Activated CD8-positive, alpha-beta memory T cell treated with anti-CD3 and anti-CD28 coated beads, Interleukin-2, amount 50 U/mL, for 48 hours (primary cell): ENCODE data around the gene ST3GAL2.
"Not testable (repeated sequence)": the region's sequence is repeated elsewhere in the genome, so short reads cannot be mapped to it uniquely, and the experiment has no call there.

Experiments used
- DNase-seq: peaks from one replicate; pipeline ENCODE4 v3.0.0-alpha.2; 2020

The ST3GAL2 gene

DNA sequence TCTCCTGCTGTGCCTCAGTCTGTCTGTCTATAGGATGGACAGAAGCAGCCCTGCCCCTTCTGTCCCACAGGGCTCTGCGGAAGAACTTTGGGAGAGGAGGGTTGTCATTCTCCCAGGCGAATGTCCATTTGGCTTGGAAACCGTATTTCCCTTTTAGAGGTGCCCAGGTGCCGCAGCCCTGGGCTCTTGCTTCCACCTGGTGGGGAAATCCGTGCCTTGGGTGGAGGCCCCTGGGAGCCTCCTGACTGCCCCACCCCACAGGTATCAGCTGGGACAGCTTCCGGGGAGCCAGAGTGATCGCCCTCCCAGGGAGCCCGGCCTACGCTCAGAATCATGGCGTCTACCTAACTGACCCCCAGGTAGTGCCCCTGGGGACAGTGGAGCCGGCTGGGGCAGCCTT, 28.2 kb upstream of the ST3GAL2 start:
- no peak for DNase-seq

DNA sequence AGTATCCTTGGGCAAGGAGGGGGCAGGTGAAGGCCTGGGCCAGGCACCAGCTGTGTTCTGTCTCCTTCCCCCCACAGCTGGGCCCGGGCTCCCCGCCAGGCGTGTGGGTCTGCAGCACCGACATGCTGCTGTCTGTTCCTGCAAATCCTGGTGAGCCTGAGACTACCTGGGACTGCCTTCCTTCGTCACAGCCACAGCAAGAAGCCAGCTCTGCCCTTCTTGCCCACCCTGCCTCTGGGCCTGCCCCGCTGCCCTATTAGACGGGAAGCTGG, 27.8 kb upstream of the ST3GAL2 start:
- no peak for DNase-seq

DNA sequence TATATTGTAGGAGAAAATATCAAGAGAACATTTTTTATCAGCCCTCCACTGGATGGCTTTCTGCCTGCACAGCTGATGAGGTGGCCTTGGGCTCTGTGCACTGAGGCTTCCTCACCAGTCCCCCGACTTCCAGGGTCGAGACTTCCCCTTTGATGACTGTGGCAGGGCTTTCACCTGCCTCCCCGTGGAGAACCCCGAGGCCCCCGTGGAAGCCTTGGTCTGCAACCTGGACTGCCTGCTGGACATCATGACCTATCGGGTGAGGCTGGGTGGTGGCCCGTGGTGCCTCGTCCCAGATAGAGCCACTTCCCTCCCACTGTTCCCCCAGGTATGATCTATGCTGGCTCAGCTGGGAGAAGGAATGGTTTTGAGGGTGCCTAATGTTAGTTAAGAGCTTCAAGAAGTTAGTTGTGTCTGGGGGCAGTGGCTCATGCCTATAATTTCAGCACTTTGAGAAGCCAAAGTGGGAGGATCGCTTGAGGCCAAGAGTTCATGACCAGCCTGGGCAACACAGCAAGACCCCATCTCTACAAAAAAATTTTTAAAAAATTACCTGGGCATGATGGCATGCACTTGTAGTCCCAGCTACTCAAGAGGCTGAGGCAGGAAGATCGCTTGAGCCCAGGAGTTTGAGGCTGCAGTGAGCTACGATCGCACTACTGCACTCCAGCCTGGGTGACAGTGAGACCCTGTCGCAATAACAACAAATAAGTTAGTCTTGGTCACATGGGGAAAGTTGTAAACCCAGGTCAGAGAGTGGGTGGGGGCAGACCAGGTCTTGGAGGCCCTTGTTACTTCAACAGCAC, 27.3 kb upstream of the ST3GAL2 start:
- no peak for DNase-seq

DNA sequence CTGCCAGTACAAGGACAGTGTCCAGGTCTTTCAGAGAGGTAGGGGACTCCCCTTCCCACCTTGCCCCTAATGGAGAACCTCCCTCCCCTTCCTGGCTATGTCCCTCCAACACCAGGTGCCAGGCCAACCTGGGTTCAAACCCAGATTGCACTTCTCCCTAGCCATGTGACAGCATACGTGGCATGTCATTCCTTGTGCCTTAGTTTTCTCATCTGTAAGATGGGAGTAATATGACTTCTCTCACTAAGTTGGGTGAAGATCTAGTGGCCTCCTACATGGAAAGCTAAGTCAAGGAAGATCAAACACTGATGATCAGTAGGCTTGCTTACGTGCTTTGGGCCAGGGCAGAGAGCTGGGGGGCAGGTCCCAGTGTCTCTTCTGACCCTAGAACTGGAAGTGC, 24.3 kb upstream of the ST3GAL2 start:
- no peak for DNase-seq

DNA sequence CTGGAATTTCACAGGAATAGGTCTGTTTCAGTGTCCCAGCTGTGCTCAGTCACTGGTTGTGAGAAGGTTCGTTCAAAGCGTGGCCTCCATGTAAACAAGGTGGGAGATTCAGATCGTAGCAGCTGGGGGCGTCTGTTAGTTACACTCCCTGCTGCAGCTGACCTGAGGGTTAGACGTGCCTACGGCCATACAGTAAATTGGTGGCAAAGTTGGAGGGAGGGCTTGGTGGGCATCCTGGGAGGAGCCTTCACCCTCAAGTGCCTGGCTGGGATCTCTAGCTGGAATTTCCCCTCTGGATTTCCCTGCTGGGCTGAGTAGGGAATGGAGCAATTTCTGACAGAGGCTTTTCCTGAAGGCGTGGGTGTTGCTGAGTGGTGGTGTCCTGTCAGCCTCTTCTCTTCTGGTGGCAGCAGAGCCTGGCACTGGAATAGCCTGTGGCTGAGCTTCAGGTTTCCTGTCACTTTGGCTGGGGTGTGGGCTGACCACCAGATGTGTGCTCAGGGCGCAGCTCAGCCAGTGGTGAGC, 21.9 kb upstream of the ST3GAL2 start:
- no peak for DNase-seq

DNA sequence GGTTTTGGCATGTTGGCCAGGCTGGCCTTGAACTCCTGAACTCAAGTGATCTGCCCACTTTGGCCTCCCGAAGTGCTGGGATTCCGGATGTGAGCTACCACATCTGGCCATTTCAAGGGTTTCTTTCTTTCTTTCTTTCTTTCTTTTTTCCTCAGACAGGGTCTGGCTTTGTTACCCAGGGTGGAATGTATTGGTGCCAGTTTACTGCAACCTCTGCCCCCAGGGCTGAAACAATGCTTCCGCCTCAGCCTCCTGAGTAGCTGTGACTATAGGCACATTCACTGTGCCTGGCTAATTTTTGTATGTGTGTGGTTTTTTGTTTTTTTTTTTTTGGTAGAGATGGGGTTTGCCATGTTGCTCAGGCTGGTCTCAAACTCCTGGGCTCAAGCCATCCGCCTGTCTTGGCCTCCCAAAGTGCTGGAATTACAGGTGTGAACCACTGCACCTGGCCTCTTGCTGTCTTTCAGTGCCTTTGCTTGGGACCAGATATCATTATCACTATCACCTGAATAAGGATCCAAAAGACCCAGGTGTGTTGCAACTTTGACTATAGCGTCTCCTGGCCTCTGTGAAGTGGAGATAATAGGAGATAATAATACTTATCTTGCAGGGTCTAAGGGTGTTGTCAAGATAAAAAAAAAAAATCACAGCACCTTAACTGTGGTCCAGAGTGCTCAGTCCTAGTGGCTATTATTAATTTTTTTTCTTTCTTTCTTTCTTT, 18.7 kb upstream of the ST3GAL2 start:
- DNase-seq: no peak

DNA sequence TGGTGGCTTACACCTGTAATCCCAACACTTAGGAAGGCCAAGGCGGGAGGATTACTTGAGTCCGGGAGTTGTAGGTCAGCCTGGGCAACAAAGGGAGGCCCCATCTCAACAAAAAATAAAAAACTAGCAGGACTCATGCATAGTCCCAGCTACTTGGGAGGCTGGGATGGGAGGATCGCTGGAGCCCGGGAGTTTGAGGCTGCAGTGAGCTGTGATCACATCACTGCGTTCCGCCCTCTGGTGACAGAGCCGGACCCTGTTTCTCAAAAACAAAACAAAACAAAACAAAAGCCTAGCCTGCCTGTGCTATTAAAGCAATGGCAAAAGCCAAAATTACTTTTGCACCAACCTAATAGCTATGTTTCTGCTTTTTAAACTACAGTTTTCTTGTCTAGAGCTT, 17.0 kb upstream of the ST3GAL2 start:
- no peak for DNase-seq

DNA sequence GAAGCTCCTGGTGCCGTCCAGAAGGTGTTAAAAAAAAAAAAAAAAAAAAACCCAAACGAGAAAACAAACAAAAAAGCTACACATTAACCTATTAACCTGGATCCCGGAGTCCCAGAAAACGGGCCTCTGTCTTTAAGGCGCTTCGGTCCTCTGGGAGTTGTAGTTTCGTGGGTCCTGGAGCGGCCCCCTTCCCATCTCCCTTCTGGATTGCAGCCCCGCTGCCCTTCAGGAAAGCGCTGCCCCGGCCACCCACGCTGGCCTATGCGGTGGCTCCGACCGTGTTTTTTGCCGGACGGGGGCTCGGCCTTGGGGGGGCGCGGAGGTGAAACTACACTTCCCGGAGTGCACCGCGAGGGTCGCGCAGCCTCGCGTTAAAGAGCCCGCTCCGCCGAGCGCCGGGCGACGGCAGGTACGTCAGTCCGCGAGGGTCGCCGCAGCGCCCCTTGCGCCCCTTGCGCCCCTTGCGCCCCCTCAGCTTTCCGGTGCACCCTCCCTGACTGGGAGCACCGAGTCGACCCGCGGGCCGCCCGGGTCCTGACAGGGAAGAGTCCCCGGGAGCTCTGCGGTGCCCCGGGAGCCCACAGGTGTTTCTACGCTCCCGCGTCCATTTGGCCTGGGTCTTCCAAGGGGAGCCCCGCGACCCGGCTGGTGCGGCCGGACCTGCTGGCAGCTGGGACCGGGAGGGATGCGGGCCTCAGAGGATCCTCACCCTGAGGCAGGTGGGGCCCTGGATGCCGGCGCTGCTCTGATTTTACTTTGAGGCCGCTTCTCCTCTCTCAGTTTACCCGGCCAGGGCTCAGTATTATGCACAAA, 15.5 kb upstream of the ST3GAL2 start, which contains the start of gene FCSK:
TSS of gene FCSK (plus strand) at position 374 of the 813 bp plus-strand sequence. CDS start 8,596 bp downstream, outside the sequence.
- DNase-seq: peak; percentile 89

DNA sequence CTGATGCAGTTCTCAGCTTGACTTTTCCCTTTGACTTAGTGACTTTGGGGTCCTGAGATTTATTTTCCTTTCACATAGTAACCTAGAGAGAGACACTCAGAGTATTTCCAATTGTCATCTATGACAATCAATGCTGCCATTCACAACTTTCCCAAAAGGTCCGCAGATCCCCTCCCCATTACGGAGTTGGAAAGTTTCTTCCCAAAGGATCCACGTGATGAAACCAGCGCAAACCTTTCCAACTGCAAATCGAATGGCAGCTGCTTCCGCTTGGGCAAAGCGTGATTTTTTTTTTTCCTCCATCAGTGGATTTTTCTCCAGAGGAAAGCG, 15.0 kb upstream of the ST3GAL2 start:
- no peak for DNase-seq

DNA sequence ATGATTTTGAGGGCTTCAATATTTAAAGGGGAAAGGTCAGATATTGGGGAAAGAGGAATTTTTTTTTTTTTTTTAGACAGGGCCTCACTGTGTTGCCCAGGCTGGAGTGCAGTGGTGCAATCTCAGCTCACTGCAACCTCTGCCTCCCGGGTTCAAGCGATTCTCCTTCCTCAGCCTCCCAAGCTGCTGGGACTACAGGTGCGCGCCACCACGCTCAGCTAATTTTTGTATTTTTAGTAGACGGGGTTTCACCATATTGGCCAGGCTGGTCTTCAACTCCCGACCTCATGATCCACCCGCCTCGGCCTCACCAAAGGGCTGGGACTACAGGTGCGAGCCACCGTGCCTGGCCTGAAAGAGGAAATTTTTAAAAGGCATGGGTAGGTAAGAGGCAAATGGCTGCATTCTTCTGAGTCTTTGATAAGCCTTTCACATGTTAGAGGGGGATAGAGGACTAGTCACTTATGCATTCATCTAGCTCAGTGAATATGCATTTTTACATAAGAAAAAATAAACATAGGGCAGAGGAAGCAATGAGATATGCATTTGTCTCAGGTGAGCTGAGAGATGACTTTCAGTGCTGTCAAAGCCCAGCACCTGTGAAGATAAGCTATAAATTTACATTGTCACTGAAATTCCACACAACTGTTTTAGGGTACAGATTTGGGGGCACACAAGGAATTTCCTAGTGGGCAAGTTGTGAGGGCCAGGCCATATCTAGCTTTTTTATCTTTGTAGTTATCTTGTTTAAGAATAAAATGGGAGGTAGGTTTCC, 14.4 kb upstream of the ST3GAL2 start:
- no peak for DNase-seq

DNA sequence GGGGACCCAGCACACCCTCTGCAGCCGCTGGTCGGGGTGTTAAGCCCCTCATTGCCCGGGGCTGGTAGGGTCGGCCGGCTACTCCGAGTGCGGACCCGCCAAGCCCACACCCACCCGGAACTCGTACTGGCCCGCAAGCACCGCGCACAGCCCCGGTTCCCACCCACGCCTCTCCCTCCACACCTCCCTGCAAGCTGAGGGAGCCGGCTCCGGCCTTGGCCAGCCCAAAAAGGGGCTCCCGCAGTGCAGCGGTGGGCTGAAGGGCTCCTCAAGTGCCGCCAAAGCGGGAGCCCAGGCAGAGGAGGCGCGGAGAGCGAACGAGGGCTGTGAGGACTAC, 12.1 kb upstream of the ST3GAL2 start:
- not testable (repeated sequence) for DNase-seq

DNA sequence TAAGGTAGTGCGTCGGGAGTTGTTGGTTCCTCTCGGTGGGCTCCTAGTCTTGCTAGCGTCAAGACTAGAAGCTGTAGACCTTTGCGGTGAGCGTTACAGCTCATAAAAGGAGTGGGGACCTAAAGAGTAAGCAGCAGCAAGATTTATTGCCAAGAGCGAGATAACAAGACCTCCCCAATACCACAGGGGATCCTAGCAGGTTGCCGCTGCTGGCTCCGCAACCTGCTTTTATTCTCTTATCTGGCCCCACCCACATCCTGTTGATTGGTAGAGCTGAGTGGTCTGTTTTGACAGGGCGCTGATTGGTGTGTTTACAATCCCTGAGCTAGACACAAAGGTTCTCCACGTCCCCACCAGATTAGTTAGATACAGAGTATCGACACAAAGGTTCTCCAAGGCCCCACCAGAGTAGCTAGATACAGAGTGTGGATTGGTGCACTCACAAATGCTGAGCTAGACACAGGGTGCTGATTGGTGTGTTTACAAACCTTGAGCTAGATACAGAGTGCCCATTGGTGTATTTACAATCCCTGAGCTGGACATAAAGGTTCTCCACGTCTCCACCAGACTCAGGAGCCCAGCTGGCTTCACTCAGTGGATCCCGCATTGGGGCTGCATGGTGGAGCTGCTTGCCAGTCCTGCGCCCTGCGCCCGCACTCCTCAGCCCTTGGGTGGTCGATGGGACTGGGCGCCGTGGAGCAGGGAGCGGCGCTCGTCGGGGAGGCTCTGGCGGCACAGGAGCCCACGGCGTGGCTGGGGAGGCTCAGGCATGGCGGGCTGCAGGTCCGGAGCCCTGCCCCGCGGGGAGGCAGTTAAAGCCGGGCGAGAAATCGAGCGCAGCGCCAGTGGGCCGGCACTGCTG, 11.5 kb upstream of the ST3GAL2 start:
- DNase-seq: not testable (repeated sequence)

DNA sequence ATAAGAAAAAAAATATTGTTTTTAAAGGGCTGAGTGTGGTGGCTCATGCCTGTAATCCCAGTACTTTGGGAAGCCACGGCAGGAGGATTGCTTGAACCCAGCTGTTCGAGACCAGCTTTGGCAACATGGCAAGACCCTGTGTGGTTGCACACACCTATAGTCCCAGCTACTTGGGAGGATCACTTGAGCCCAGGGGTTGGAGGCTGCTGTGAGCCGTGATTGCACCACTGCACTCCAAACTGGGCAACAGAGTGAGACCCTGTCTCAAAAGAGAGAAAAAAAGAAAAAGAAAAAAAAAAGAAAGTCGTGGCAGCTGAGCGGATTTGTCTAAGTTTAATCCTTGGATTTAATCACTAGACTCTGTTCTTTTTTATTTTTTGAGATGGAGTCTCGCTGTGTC, 9.2 kb upstream of the ST3GAL2 start:
- no peak for DNase-seq

DNA sequence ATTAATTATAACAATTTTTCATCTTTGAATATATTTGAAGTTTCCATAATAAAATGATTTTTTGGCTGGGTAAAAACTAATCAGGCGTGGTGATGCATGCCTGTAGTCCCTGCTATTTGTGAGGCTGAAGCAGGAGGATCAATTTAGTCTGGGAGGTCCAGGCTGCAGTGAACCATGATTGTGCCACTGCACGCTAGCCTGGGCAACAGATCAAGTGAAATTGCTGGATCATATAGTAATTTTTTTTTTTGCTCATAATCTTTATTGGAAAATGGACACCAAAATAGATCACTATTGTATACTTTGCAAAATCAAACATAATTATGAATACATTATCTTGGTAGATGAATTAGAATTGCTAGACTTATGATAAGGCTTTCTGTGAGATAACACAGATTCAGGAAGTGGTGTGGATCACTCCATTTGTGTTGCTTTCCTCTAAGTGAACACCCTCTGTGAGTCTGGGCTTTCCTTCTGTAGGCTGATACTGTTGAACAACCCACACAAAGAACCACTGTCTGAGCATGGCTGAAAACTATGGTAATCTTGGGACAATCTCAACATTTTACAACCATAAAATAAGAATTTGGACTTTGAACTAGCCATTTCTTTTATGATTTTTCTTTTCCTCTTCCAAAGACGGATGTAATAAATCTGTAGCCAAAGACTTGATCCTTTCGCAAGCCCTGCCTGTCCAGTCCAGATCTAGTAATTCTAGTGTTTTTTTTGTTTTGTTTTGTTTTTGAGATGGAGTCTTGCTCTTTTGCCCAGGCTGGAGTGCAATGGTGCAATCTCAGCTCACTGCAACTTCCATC, 5.6 kb upstream of the ST3GAL2 start:
- DNase-seq: no peak

DNA sequence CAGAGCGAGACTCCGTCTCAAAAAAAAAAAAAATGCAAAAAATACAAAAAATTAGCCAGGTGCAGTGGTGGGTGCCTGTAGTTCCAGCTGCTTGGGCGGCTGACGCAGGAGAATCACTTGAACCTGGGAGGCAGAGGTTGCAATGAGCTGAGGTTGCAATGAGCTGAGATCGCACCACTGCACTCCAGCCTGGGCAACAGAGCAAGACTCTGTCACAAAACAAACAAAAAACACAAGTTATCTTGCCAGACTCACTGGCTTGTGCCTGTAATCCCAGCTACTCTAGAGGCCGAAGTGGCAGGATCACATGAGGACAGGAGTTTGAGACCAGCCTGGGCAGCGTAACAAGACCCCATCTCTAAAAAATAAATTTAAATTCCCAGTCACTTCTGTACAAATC, 3.4 kb upstream of the ST3GAL2 start:
- no peak for DNase-seq

DNA sequence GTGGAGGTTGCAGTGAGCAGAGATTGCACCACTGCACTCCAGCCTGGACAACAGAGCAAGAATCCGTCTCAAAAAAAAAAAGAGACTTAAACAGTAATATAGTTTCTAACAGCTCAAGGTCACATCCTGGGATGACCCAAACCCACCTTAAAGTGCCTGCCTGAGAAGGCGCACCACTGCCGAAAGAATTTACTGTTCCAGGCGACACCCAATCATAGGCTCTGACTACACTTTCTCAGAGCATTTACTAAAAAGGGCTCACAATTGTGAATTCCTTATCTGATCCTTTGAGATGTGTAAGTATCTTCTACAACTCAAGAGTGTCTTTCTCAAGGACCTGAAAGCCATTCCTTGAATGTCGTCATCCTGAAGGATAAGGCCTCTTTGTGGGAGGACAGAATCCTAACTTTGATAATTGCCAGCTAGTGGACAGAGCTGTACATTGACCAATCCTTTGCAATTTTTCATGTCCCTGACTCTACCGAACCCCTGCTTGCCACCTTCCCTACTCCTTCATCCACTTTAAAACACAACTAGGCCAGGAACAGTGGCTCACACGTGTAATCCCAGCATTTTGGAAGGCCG, 2.6 kb upstream of the ST3GAL2 start:
- DNase-seq: no peak

DNA sequence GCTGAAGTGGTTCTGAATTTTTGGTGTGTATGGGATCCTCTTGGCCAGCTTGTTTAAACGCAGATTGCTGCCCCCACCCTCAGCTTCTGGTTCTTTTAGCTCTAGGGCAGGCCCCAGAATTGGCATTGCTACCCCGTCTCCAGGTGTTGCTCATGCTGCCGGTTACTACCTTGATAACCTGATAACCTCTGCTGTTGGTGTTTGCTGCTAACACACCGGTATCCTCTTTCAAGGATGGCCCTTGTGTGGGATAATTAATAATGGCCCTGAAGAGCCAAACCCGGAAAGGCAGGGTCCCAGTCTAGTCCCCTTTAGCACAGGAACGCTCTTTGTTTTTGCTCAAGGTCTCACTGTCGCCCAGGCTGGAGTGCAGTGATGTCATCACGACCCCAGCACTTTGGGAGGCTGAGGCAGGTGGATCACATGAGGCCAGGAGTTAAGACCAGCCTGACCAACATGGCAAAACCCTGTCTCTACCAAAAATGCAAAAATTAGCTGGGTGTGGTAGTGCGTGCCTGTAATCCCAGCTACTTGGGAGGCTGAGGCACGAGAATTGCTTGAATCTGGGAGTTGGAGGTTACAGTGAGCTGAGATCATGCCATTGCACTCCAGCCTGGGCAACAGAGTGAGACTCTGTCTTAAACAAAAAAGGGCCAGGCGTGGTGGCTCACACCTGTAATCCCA, 1.3 kb upstream of the ST3GAL2 start:
- no peak for DNase-seq

DNA sequence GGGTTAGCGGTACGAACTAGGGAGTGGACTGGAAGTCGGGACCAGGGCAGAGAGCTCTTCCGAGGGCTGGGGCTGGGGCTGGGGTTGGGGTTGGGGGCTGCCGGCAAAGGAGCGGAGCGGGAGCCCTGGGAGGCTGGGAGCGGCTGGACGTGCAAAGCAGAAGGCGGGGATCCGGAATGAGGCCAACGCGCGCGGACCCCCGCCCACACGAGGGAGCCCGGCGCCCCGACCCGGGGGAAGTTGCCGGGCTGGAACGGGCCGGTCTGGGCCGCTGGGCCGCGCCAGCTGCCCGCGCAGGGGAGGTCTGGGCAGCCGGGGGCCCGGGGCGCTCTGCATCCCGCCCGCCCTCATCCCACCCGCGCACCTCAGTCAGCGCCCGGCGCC, 323 bp downstream of the ST3GAL2 start:
- peak; percentile 65 for DNase-seq

DNA sequence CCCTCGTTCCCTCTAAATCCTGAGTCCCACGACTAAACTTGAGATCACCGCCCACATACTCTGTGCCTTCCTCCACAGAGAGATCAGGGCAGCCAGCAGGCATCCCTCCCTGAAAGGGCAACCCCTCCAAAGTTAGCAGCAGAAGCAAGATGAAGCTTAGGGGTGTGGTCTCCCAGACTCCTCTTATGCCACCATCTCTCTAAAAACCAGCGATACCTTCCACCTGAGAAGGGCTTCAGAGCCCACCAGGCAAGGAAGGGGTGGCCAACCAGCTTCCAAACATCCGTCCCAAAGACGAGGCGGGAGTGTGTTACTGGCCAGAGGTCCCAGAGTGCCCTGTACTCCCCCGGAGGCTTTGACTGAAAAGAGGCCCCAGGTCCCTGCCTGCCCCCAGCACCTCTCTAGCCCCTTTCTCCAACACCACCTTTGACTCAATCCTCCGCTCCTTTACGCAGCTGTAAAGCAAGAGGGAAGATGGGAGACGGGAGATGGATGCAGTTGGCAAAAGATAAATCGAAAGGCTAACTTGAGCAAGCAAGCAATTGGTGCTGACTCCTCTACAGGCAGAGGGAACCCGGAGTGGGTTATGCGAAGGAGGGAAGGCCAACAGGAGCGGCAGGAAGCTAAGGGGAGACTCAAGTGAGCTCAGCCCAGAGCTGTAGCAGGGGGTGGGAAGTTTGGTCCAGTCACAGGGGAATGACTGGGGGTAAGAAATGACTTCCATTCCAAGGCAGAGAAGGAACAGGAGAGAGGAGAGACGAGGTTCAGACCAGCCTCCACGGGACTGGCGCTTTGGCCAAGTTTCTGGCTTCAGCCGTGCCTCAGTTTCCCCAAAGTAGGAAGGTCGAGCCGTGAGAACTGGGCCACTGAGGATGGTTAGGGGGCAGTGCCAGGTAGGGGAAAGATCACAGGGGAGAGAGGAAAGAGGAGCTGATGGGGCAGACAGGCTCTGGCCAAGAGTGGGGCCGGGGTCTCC, 1.0 kb downstream of the ST3GAL2 start:
- peak; percentile 63 for DNase-seq
